ELR (cell line): ENCODE measurements around the gene SLC6A13.
A peak's percentile ranks its signal among the peaks of the same experiment; 100 is the strongest.
"Not testable (repeated sequence)": the region's sequence is repeated elsewhere in the genome, so short reads cannot be mapped to it uniquely, and the experiment has no call there.

Experiments used
- DNase-seq: peaks from one replicate; pipeline ENCODE4 v3.0.0-alpha.2; 2015; ENCODE audit warnings: low read depth

Gene SLC6A13

DNA sequence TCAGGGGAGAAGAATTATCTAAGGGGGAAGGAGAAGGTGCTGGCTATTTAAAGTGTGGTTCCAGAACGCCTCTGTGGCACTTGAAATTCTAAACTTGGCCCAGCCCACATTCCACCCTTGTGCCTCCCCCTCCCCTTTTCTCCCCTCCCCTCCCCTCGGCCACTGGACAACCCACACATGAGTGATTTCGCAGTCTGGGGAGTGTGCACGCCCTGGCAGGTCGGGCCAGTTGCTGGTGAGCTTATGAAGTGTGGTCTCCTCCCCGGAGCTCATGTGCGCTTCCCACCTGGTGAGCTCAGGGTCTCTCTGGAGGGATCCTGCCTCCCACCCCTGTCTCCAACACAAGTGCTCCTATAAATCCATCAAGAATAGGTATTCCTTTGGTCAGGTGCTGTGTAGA lies at the start of gene SLC6A13:
SLC6A13 (minus strand) TSS at position 20 of the 400 bp plus-strand sequence. CDS start 2,784 bp downstream, outside the sequence.
- DNase-seq, result no peak

DNA sequence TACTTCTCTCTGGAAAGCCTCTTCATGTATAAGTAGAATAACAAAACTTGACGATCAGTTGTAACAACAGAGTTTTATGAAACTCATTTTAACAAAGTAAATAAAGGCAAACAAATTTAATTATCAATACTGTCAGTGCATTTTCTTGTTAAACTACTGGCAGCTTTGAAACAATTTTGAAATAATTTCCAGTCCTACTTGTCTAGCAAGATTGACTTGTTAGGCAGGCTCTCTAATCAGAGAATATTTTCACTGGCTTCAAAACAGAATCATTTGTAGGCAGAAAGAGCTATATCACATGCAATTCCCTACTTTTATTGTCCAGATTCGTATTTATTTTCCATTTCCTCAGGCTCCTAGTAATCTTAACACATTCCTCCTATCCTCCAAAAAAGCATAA lies 45.9 kb upstream of the SLC6A13 start:
- no peak for DNase-seq

GRCh38 chr12:307406-307805 lies 44.8 kb upstream of the SLC6A13 start:
- no peak for DNase-seq

DNA sequence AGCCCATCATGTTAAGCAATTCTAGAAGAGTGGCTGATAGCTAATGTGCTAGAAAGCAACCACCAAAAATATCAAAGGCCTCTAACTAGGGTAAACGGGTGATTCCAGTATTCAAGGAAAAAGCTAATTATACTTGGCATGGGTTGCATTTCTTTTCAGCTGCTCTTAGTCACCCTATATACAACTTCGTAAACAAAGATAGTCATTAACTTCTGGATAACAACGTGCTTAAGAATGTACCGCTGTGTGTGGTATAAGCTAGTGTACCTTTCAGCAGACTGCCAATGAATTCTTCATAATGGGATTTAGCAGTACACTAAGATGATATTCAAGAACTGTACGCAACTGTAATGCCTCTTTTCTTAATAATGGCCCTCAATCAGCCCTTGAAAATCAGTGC lies 42.2 kb upstream of the SLC6A13 start:
- DNase-seq, result peak; percentile 4

- not testable (repeated sequence) for DNase-seq
Observed at GRCh38 chr12:302766-303165, 40.1 kb upstream of the SLC6A13 start.

- not testable (repeated sequence) for DNase-seq
Observed at GRCh38 chr12:300166-300565, 37.5 kb upstream of the SLC6A13 start.

DNA sequence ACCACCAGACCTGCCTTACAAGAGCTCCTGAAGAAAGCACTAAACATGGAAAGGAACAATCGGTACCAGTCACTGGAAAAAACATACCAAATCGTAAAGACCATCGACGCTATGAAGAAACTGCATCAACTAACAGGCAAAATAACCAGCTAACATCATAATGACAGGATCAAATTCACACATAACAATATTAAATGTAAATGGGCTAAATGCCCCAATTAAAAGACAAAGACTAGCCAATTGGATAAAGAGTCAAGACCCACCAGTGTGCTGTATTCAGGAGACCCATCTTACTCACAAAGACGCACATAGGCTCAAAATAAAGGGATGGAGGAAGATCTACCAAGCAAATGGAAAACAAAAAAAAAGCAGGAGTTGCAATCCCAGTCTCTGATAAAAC lies 36.9 kb upstream of the SLC6A13 start:
- not testable (repeated sequence) for DNase-seq

DNA sequence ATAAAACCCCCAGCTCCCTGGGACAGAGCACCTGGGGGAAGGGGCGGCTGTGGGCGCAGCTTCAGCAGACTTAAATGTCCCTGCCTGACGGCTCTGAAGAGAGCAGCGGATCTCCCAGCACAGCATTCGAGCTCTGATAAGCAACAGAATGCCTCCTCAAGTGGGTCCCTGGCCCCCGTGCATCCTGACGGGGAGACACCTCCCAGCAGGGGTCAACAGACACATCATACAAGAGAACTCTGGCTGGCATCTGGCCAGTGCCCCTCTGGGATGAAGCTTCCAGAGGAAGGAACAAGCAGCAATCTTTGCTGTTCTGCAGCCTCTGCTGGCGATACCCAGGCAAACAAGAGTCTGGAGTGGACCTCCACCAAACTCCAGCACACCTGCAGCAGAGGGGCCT lies 35.4 kb upstream of the SLC6A13 start:
- not testable (repeated sequence) for DNase-seq

GRCh38 chr12:295132-295531 lies 32.5 kb upstream of the SLC6A13 start:
- no peak for DNase-seq

DNA sequence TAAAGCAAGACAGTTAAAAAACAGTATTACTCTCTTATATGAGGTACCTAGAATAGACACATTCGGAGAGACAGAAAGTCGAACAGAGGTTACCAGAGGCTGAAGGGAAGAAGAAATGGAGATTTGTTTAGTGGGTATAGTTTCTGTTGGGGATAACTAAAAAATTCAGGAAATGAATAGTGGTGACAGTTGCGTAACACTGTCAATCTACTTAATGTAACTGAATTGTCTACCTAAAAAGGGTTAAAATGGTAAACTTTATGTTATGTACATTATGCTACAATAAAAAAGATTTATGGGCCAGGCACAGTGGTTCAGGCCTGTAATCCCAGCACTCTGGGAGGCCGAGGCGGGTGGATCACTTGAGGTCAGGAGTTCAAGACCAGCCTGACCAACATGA lies 30.6 kb upstream of the SLC6A13 start:
- DNase-seq, result no peak

DNA sequence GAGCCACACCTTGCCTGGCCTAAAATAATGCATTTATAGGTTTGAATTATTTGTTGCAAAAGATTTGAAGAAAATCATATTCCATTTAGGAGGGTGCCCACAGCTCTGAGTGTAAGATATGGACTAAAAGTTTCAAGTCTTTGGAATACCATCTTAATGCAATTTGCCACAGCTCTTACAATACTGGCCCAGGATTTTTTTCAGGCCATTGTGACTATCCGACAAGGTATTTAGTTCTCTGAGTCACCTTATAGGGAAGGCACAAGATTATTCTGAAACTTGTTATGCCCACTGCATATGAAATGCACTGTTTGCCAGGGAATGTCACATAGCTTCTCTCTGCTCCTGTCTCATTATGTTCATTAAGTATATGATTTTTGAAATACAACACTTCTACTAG lies 29.6 kb upstream of the SLC6A13 start:
- peak; percentile 55 for DNase-seq

DNA sequence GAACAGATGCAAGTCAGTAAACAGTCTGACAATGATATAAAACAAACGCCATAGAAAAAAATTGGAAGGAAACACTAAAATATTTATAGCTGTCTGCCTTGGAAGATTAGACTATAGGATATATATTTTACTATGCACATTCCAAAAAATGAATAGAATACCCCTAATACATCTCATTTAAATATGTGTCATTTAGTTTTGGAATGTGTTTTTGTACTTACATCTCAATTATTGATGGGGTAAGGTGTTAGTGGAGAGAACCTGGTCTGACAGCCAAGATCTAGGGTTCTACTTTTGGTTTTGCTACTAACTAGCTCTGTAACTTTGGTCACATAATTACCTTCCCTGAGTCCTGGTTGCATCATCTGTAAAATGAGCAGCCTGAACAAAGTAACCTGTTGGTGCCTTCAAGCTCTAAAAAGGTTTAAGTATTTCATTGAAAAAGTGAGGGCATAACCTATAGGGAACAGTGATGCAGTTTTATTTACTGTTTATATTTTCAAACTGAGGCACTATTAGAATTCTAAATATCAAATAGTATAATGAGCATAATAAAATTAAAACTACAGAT lies 28.6 kb upstream of the SLC6A13 start:
- no peak for DNase-seq

GRCh38 chr12:288687-289086 lies 26.1 kb upstream of the SLC6A13 start:
- peak; percentile 56 for DNase-seq

DNA sequence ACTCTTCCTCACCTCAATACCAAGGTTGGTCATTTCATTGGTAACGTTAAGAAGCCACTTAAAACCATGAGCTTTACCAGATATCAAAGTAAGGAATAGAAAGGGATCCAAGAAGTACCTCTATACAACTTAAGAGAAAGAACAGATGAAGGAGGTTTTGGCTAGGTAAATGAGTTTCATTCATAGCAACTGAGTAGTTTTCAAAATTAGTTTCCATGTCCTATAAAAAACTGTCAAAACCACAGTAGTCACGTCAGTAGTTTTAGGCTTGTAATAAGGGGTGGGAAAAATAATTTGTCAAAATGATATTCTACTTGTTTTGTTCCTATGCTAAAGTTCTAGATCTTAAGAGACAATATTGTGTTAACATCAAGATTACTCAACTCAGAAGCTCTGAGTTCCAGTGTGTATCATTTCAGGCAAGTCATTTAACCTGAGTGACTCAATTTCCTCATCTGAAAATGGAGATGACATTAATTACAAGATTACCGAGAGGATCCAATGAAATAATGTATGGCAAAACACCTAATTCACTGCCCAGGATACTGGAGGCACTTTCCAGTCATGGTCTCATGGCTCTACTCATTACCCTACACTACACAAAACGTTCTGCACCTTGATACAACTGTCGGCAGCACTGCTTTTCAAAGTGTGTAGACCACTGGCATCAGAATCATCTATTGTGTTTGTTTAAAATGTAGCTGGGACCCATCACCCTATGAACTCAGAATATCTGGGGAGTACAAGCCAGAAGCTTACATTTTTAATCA lies 24.1 kb upstream of the SLC6A13 start:
- no peak for DNase-seq

DNA sequence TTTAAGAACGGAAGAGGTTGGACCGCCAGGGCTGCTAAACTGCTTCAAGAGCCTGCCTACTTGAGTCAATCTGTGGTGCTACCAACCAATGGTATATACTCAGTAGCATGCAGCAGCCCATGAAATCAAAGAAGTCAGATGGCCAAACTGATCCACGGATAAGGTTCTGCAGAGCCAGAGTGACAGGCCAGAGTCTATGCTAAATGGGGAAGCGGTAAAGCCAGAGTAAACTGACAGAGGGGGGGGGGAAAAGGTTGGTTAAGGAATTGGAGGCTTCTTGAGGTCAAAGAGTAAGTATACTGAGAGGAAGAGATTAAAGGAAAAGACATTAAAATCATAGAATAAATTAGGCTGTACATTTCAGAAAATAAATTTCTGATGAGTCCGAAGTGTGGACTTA lies 15.4 kb upstream of the SLC6A13 start:
- no peak for DNase-seq

DNA sequence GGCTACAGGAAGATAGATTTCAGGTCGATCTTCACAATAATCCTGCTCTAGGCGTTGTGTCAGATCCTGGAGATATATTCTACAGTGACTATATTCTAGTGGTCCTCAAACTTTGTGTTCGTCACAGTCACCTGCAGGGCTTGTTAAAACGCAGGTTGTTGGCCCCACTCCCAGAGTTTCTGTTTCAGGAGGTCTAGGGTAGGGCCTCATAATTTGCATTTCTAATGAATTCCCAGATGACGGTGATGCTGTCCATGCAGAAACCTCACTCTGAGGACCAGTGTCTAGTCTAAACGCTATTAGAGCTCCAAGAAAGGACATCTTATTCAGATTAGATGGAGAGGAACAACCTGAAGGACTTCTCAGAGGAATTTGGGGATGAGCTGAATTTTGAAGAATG lies 13.2 kb upstream of the SLC6A13 start:
- DNase-seq, result no peak

- no peak for DNase-seq
Observed at GRCh38 chr12:273382-273781, 10.7 kb upstream of the SLC6A13 start.

GRCh38 chr12:272942-273341 lies 10.3 kb upstream of the SLC6A13 start:
- no peak for DNase-seq

DNA sequence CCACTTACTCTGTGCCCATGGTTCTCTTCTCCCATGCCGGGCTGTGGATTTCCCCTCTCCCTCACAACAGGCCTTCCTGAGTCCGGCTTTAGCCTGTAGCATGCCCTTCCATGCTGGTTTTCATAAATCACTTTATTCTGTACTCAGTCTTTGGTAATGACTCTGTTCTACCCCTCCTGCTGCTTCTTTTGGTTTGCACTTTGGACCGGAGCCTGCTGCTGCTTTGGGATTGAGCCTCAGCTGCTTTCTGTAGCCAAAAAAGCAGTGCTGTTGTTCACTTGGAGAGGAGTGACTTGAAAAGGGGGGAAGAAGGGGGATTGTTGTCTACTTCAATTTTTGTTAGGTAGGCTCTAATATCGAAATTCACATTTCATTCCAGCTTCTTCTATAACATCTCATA lies 8.5 kb upstream of the SLC6A13 start:
- DNase-seq, result no peak

GRCh38 chr12:269191-269590 lies 6.6 kb upstream of the SLC6A13 start:
- no peak for DNase-seq

- DNase-seq, result no peak
Observed at GRCh38 chr12:268483-268840, 5.8 kb upstream of the SLC6A13 start.

GRCh38 chr12:267581-268482 lies 5.2 kb upstream of the SLC6A13 start:
- no peak for DNase-seq

DNA sequence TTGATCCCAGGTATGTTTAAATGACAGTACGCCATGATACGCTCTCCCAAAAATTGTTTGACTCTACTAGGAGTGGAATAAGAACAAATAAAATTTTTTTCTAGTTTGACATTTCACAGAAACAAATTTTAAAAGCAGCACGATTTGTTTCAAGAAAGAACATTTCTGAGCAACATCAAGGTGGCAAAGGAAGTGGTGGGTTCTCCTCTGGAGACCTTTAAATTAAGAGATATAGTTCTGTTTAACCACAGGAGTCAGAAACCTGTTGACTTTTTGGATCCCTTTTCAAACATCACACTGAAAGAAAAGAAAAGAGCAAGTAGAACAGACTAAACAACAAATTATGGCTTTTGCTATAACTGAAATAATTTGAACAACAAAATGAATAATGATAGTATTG lies 2.5 kb upstream of the SLC6A13 start:
- DNase-seq, result no peak
